Stimulated activated CD4-positive, alpha-beta T cell treated with anti-CD3 and anti-CD28 coated beads, Interleukin-4, amount 100 ng/mL, for 4 hours (primary cell): ENCODE results near the gene FOXA3.
"Not testable (repeated sequence)": the region's sequence is repeated elsewhere in the genome, so short reads cannot be mapped to it uniquely, and the experiment has no call there.

ENCODE experiments used
- DNase-seq, 2 experiments: peaks; one replicate each; pipeline ENCODE4 v3.0.0-alpha.2; 2020

The FOXA3 gene

GRCh38 chr19:45828945-45829344 is 35.2 kb upstream of the FOXA3 start:
- DNase-seq = no peak

DNA sequence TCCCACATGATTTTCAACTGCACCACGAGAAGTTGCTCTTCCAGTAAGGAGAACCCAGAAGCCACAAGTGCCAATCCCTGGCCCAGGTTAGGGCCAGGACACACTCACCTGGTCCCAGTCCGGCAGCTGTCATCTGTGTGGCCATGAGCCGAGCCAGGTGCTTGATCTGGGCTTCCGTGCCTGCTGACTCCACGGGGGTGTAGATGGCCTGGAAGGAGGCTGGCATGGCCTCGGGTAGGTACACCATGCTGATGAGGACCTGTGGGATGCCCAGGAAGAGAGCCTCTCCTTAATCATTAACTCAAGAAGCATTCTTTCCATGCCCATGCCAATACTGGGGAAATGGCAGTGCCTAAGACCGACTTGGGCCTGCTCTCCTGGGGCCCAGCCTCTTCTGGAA is 29.2 kb upstream of the FOXA3 start:
- no peak for DNase-seq

- DNase-seq = no peak
Observed at GRCh38 chr19:45842198-45842597, 21.9 kb upstream of the FOXA3 start.

- no peak for DNase-seq
Observed at GRCh38 chr19:45847663-45848062, 16.5 kb upstream of the FOXA3 start.

DNA sequence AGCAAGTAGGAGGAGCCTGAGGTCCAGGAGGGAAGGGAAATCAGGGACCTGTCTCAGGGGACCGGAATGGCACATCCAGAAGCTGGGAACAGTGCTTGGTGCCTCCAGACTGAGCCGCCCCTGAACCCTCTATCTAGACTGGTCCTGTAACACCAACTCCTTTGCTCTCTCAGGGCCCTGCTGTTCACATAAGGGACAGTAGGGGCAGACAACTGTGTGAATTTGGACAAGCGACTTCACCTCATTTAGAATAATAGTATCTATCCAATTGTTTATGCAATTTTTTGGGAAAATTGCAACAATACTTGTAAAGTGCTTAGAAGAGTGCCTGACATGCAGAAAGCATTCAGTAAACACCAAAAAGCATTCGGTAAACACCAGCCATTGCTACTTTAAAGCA is 15.2 kb upstream of the FOXA3 start:
- no peak for DNase-seq

- no peak for DNase-seq
Observed at GRCh38 chr19:45852145-45852750, 11.9 kb upstream of the FOXA3 start.

- DNase-seq = no peak
Observed at GRCh38 chr19:45852983-45853382, 11.1 kb upstream of the FOXA3 start.

DNA sequence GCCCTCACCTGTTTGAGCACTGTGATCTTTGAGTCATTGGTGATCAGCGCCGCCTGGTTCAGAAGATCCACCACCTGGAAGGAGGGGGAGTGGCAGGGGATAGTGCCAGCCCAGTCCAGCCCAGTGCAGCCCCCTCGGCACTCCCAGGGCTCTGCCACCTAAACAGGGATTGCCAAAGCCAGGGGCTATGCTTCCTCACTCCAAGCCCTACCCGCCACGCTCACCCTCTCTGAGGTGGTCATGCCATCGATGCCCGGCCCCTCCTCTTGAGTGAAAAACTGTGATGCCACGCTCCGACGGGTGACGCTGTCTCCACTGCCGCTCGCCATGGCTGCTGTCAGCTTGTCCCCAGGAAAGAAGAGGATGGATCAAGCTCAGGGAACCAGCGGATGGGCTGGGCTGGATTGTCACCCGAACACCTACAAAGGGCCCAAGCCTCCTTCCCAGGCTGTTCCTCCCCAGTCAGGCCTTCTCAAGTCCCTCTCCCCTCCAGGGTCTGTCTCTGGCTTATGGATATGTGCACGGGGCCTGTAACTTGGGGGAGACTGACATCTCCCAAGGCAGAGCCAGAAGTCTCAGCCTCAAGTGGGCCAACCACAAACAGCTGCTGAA is 9.9 kb upstream of the FOXA3 start:
- no peak for DNase-seq

DNA sequence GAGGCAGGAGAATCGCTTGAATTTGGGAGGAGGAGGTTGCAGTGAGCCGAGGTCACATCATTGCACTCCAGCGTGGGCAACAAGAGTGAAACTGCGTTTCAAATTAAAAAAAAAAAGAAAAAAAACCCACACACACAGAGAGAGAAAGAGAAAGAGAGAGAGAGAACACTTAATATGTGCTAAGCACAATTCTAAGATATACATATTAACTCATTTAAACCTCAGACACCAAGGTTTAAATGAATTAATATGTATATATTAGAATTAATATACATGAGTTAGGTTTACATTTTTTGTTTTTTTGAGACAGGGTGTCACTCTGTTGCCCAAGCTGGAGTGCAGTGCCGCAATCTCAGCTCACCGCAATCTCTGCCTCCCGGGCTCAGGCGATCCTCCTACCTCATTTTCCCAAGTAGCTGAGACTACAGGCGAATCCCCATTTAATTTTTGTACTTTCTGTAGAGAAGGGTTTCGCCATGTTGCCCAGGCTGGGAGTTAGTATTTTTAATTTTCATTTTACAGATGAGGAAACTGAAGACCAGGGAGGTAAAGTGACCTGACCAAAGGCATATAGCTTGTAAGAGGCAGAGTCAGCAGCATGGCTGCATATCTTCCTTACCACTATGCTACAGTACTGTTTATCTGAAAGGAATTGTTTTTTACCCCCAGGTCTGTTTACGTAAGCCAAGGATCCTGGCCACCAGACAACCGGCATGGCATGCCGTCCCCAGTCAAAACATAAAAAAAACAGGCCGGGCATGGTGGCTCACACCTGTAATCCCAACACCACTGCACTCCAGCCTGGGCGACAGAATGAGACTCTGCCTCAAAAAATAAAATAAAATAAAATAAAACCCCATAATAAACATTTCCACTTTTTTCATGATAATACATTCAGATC is 3.5 kb upstream of the FOXA3 start:
- no peak for DNase-seq

DNA sequence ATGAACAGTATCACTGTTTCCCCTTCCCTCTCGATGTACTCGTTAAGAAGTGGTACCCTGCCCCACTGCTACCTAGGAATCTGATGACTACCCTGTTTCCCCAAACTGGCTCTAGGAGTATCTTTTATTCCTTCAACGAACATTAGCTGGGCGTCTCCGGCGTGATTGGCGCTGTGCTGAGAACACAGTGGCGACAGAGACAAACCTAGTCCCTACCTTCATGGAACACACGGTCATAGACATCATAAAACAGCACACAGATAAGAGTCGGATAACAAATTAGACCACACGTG is 1.9 kb upstream of the FOXA3 start:
- no peak for DNase-seq

DNA sequence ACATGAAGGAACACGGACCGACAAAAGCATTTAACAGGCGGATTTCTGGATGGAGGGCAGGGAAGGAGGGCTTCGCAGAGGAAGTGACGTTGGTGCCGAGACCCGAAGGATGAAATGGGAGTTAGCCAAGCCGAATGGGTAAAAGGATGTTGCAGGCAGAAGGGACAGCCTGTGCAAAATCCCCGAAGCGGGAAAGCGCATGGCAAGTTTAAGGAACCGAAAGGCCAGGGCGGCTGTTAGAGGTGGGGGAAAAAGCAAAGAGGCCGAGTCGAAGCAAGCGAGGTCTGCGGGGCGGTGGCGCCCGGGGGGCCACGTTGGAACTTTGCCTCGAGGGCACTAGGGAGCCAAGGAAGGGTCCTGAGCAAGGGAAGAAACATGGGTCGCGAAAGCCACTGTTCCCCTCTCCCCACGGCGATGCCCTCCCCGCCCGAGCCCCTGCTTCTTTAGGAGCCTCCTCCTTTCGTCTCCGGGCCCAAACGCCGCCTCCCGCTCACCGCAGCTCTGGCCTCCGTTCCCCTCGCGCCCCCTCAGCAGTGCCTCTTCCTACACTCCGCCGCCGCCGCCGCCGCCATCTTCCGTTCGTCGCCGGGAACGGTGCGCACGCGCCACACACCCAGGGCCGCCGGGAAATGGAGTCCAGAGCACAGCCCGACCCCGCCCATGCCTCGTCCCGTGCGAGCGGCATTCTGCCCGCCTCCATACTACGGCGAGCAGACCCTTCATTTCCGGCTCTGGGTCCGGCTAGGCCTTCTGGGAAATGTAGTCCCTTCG is 1.4 kb upstream of the FOXA3 start, which contains the start of gene SYMPK:
Gene SYMPK (minus strand): TSS at position 584 of the 771 bp plus-strand sequence. CDS start 8,652 bp downstream, outside the sequence.
- DNase-seq = peak; percentile 98 to 99

- DNase-seq = no peak
Observed at GRCh38 chr19:45863335-45863839, 739 bp upstream of the FOXA3 start.

DNA sequence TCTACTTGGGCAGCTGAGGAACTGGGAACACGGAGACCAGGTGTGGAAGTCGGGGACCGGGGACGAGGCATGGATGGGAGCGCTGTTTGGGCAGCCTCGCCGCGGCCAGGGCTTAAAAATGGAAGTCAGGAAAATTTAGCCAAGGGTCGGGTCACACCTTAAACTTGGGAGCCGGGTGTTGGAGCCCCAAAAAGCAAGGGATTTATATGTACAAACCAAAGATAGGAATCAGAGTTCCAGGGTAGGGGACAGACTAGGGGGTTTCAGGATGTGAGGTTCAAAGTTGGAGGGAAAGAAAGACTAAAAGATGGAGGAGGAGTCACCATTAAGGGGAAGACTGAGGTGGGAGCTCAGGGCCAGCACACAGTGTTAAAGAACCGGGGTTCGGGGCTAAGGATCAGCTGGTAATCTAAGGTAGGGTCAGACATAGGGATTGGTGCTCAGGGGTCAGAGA is 530 bp downstream of the FOXA3 start:
- no peak for DNase-seq

GRCh38 chr19:45865269-45865948 is 1.3 kb downstream of the FOXA3 start:
- no peak for DNase-seq

DNA sequence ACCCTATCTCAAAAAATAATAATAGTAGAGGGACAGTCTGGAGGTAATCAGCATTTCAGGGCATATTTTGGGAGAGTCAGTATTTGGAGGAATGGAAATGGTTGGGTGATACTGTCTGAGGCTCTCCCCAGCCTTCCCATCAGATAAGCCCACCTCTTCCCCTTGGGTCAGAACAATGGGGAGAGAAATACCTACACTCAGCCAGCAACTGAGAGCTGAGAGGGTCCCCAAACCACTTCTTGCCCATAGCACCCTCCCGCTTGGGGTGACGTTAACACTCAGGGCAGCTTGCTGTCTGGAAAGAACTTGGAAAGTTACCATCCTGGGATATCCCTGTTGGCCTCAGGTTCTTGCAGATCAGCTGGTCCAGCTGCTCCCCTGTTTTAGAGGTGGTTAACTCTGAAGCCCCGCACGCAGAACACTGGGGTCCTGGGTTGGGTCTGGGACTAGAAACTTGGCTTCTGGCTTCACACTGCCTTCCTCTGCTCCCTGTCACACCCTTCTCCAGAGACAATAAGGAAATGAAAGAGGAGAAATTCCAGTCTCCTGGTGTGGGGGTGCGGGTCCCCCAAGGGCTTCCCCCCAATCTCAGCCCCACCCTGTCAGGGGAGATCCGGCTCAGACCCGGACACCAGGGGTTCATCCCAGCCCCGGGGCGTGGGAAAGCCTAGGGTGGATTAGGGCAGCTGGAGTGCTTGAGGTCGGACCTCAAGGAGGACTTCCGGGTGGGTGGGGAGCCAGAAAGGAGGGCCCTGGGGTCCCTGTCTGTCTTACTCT is 2.5 kb downstream of the FOXA3 start:
- DNase-seq = no peak

DNA sequence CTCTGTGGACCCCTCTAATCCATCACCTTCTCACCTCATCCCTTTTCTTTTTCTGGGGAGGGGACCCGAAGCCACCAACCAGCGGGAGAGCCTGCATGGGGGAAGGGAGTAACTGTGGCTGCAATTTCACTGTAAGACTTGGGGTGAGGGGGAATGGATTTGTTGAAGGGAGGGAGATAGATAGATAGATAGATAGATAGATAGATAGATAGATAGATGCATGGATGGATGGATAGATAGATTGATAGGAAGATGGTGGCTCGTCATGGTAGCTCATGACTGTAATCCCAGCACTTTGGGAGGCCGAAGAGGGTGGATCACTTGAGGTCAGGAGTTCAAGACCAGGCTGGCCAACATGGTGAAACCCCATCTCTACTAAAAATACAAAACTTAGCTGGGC is 3.1 kb downstream of the FOXA3 start:
- DNase-seq = not testable (repeated sequence)

DNA sequence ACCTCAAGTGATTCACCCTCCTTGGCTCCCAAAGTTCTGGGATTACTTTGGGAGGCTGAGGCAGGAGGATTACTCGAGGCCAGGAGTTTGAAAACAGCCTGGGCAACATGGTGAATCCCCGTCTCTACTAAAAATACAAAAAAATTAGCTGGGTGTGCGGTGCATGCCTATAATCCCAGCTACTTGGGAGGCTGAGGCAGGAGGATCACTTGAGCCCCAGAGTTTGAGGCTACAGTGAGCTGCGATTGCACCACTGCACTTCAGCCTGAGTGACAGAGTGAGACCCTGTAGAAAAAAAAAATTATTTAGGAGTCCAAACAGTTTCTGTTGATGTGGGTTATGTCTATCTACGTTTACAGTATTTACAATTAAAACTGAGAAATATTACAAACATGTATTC is 6.7 kb downstream of the FOXA3 start:
- DNase-seq = no peak

- DNase-seq = no peak
Observed at GRCh38 chr19:45872095-45872919, 8.2 kb downstream of the FOXA3 start.

DNA sequence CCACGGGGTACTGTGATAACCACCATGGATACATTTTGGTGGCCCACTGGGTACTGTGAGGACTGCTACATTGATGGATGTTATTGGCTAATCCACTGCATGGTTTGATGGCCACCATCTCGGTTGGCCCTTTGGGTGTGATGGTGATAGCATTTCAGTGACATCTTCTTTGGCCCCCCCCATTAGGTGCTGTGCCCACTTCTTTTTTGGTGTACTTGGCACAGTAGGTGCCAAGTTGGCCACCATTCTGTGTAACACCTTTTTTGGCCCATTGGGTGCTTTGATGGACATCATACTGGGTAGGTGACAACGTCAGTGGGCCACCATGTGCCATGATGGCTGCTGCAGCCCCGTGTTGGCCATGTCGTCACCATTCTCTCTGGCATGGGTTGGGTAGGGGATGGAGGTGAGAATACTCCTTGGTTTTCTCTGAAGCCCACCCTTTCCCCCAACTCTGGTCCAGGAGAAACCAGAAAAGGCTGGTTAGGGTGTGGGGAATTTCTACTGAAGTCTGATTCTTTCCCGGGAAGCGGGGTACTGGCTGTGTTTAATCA is 9.2 kb downstream of the FOXA3 start:
- no peak for DNase-seq

GRCh38 chr19:45874620-45874966 is 10.5 kb downstream of the FOXA3 start:
- no peak for DNase-seq

DNA sequence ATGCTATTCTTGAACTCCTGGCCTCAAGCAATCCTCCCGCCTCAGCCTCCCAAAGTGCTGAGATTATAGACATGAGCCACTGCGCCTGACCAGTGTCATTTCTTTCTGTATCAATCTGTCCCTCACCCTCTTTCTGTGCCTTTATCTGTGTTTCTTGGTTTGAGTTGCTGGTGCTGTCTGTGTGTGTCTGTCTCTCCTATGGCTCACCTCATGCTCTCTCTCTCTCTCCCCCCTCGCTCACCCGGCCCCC is 12.0 kb downstream of the FOXA3 start:
- no peak for DNase-seq
